ENCODE results near the gene AGTPBP1. TPM values are rescaled to one million over a fixed set of nuclear protein-coding genes. Genes with fewer than 3 reads are reported as not detected.

Gene AGTPBP1
- total and polyA plus RNA-seq, 7 donors = 3.9 to 25.9 (median 19.6) TPM

GRCh38 chr9:85554349-85554748 is 187.4 kb downstream of the AGTPBP1 start:
- no peak for ATAC-seq
- DNase-seq = no peak
- Histone ChIP-seq H3K27ac (no peak overlapping the region), H3K36me3 (ENCODE audit: insufficient read depth in 1 of 2, low read depth in 1 of 2) (peaks cover 0 to 2% of the 10 kb centered on the region in 2 donors), H3K9me3 (no peaks in the 10 kb centered on the region), H3K4me3 (no peak overlapping the region), H3K4me1 (no peaks in the 10 kb centered on the region), H3K27me3 (ENCODE audit: insufficient read depth in 3 of 3, low read length in 2 of 3) (no peaks in the 10 kb centered on the region)
- no peak for TF ChIP-seq CTCF (IDR thresholded peaks at IDR 0.05)
- intact Hi-C loops (cut with DNase I) = no loop called here
- 81 to 94% (median 83%) methylated on average over 1 of the region's 1 CpG for WGBS, 3 donors

GRCh38 chr9:85553475-85553874 is 188.3 kb downstream of the AGTPBP1 start:
- WGBS, 3 donors = 77 to 87% (median 82%) methylated on average over 5 of the region's 5 CpGs
- Histone ChIP-seq H3K36me3 (ENCODE audit: insufficient read depth in 1 of 2, low read depth in 1 of 2) (peaks cover 0 to 2% of the 10 kb centered on the region in 2 donors), H3K9me3 (no peaks in the 10 kb centered on the region), H3K27ac (no peak overlapping the region), H3K4me3 (no peak overlapping the region), H3K27me3 (ENCODE audit: insufficient read depth in 3 of 3, low read length in 2 of 3) (no peaks in the 10 kb centered on the region), H3K4me1 (no peaks in the 10 kb centered on the region)
- intact Hi-C loops (cut with DNase I) = no loop called here
- ATAC-seq (no peak), DNase-seq (no peak)
- TF ChIP-seq CTCF (IDR thresholded peaks at IDR 0.05) = no peak

GRCh38 chr9:85547599-85547998 is 194.2 kb downstream of the AGTPBP1 start:
- 90 to 95% (median 90%) methylated on average over 2 of the region's 2 CpGs for WGBS, 3 donors

GRCh38 chr9:85543196-85543595 is 198.6 kb downstream of the AGTPBP1 start:
- Histone ChIP-seq H3K27me3 (ENCODE audit: insufficient read depth in 3 of 3, low read length in 2 of 3) (no peaks in the 10 kb centered on the region), H3K27ac (no peak overlapping the region), H3K4me3 (no peak overlapping the region), H3K9me3 (no peaks in the 10 kb centered on the region), H3K36me3 (ENCODE audit: insufficient read depth in 1 of 2, low read depth in 1 of 2) (no peaks in the 10 kb centered on the region), H3K4me1 (no peaks in the 10 kb centered on the region)
- DNase-seq (no peak), ATAC-seq (no peak)
- no peak for TF ChIP-seq CTCF (IDR thresholded peaks at IDR 0.05)
- intact Hi-C loops (cut with DNase I) = no loop called here
- 69 to 78% (median 75%) methylated on average over 1 of the region's 1 CpG for WGBS, 3 donors

More at GRCh38 chr9:85547599-85547998, 194.2 kb downstream of the AGTPBP1 start:
- H3K27ac ChIP-seq = no peak overlapping the region
- H3K36me3 ChIP-seq (ENCODE audit: insufficient read depth in 1 of 2, low read depth in 1 of 2) = peaks cover 0 to 2% of the 10 kb centered on the region in 2 donors
- H3K4me1 ChIP-seq = no peaks in the 10 kb centered on the region
- intact Hi-C loops (cut with DNase I) = no loop called here
- no peaks in the 10 kb centered on the region for H3K27me3 ChIP-seq (ENCODE audit: insufficient read depth in 3 of 3, low read length in 2 of 3)
- H3K9me3 ChIP-seq = no peaks in the 10 kb centered on the region
- DNase-seq = no peak
- no peak for TF ChIP-seq CTCF (IDR thresholded peaks at IDR 0.05)
- no peak overlapping the region for H3K4me3 ChIP-seq
- ATAC-seq = no peak

- 53 to 63% (median 61%) methylated on average over 4 of the region's 4 CpGs for WGBS, 3 donors
- Histone ChIP-seq H3K36me3 (ENCODE audit: insufficient read depth in 1 of 2, low read depth in 1 of 2) (no peaks in the 10 kb centered on the region), H3K4me1 (no peaks in the 10 kb centered on the region), H3K9me3 (no peaks in the 10 kb centered on the region), H3K27ac (no peak overlapping the region), H3K4me3 (no peak overlapping the region), H3K27me3 (ENCODE audit: insufficient read depth in 3 of 3, low read length in 2 of 3) (no peaks in the 10 kb centered on the region)
- no peak for ATAC-seq
- intact Hi-C loops (cut with DNase I) = no loop called here
- no peak for DNase-seq
- no peak for TF ChIP-seq CTCF (IDR thresholded peaks at IDR 0.05)
Observed at GRCh38 chr9:85541876-85542275, 199.9 kb downstream of the AGTPBP1 start.
